ENCODE data around the gene PDLIM3.

DNA sequence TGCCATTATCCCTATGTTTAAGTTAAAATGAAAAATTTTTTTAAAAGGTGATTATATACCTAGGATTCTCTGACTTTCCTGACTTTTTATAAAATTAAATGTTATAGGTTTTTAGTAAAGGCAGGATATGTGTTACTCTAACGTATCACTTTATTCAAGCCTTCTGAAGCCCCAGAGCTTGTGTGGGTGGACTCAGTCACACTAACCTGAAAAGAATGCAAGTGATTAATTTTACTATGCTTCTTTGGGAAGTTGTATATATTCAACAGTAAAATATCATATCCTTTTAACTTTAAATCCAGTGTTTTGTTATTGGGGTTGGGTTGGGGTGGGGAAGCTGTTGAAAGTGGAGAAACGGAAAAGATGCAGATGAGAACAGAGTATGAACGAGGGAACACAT is 22.8 kb downstream of the PDLIM3 start:
- TF ChIP-seq, protein P1, sequence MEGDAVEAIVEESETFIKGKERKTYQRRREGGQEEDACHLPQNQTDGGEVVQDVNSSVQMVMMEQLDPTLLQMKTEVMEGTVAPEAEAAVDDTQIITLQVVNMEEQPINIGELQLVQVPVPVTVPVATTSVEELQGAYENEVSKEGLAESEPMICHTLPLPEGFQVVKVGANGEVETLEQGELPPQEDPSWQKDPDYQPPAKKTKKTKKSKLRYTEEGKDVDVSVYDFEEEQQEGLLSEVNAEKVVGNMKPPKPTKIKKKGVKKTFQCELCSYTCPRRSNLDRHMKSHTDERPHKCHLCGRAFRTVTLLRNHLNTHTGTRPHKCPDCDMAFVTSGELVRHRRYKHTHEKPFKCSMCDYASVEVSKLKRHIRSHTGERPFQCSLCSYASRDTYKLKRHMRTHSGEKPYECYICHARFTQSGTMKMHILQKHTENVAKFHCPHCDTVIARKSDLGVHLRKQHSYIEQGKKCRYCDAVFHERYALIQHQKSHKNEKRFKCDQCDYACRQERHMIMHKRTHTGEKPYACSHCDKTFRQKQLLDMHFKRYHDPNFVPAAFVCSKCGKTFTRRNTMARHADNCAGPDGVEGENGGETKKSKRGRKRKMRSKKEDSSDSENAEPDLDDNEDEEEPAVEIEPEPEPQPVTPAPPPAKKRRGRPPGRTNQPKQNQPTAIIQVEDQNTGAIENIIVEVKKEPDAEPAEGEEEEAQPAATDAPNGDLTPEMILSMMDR (IDR thresholded peaks at IDR 0.05) = no peak
- TF ChIP-seq EZH2 (IDR thresholded peaks at IDR 0.05; ENCODE audit: borderline replicate concordance, insufficient read depth, low read depth, low read length, poor library complexity, severe bottlenecking) = no peak
